DND-41 (cell line): Measurements from ENCODE around the gene SAFB2.

Source experiments
- EZH2 ChIP-seq: IDR thresholded peaks from 3 replicates; pipeline ENCODE4 v1.6.1; 2012; ENCODE audit warnings: borderline replicate concordance, low read depth, mild to moderate bottlenecking, moderate library complexity, low read length, inconsistent platforms; ENCODE audit not compliant: severe bottlenecking
- TF ChIP-seq, protein P1 (sequence below): IDR thresholded peaks from 2 replicates; pipeline ENCODE4 v1.5.1; 2012; ENCODE audit warnings: borderline replicate concordance, low read length, moderate library complexity, mild to moderate bottlenecking; ENCODE audit not compliant: poor library complexity, severe bottlenecking; ENCODE audit errors: extremely low read depth

DNA sequence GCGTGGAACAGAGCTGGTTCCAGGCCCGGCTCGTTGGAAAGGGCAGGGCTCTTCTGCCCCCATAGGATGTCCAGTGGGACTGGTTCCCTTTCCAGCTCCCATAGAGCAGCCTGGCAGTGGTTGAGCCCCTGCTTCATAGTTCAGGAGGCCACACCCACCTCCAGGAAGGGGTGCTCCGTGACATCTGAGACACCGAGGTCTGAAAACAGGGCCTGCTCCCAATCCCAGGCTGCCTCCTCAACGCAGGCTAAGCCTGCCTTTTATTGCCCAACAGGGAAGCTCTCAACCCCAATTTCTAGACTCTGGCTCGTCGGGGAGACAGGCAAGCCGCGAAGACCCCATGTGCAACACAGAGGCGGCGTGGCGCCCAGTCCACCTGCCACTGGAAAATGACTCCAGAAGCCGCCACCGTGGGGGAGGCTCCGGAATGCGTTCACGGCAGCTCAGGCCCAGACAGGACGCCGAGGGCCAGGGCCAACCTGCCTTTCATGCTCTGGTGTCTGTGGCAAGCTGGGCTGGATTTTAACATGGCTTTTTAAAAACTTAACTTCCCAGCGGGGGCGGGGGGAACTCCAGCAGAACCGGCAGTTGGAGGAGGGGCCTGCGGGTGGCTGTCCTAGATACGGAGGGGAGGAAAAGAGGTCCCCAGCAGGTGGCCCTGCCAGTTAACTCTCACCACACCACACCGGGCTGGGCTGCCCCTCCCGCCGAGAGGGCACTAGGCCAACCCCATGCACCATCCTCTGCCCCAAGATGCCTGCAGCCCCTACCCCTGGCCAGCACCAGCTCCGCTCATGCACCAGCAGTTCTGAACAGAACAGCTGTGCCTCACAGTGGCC, 36.9 kb downstream of the SAFB2 start:
- no peak for TF ChIP-seq EZH2
- TF ChIP-seq, protein P1, sequence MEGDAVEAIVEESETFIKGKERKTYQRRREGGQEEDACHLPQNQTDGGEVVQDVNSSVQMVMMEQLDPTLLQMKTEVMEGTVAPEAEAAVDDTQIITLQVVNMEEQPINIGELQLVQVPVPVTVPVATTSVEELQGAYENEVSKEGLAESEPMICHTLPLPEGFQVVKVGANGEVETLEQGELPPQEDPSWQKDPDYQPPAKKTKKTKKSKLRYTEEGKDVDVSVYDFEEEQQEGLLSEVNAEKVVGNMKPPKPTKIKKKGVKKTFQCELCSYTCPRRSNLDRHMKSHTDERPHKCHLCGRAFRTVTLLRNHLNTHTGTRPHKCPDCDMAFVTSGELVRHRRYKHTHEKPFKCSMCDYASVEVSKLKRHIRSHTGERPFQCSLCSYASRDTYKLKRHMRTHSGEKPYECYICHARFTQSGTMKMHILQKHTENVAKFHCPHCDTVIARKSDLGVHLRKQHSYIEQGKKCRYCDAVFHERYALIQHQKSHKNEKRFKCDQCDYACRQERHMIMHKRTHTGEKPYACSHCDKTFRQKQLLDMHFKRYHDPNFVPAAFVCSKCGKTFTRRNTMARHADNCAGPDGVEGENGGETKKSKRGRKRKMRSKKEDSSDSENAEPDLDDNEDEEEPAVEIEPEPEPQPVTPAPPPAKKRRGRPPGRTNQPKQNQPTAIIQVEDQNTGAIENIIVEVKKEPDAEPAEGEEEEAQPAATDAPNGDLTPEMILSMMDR = no peak
